ENCODE results near the gene C14orf180. TPM values are rescaled to one million over a fixed set of nuclear protein-coding genes. Genes with fewer than 3 reads are reported as not detected.

The C14orf180 gene
- total RNA-seq, 1 experiment from 2014 or later = not detected

GRCh38 chr14:104534036-104534435 is 45.5 kb upstream of the C14orf180 start:
- Mint-ChIP-seq H3K4me1 (ENCODE audit: insufficient read depth, unreplicated experiment) (peaks cover 40% of the 10 kb centered on the region), H3K36me3 (ENCODE audit: insufficient read depth, unreplicated experiment) (no peaks in the 10 kb centered on the region), H3K9me3 (ENCODE audit: unreplicated experiment) (no peaks in the 10 kb centered on the region), H3K4me3 (ENCODE audit: unreplicated experiment) (no peak overlapping the region), H3K27ac (ENCODE audit: low read depth, unreplicated experiment) (no peak overlapping the region), H3K27me3 (ENCODE audit: insufficient read depth, unreplicated experiment) (no peaks in the 10 kb centered on the region)
- no peak for TF ChIP-seq CTCF (IDR thresholded peaks at IDR 0.05; ENCODE audit: unreplicated experiment)
- DNase-seq (ENCODE audit: unreplicated experiment) = peak; percentile 11
- no TSS peak for BruUV-seq (replicated peaks)
- intact Hi-C loops (cut with micrococcal nuclease) = no loop called here
- ChIA-PET CTCF (interaction anchor here (0.8 kb wide), 1 partner anchor 402 kb away, joined by 3 read pairs; no protein-coding TSS in a partner anchor), POLR2A (no interaction called here)

DNA sequence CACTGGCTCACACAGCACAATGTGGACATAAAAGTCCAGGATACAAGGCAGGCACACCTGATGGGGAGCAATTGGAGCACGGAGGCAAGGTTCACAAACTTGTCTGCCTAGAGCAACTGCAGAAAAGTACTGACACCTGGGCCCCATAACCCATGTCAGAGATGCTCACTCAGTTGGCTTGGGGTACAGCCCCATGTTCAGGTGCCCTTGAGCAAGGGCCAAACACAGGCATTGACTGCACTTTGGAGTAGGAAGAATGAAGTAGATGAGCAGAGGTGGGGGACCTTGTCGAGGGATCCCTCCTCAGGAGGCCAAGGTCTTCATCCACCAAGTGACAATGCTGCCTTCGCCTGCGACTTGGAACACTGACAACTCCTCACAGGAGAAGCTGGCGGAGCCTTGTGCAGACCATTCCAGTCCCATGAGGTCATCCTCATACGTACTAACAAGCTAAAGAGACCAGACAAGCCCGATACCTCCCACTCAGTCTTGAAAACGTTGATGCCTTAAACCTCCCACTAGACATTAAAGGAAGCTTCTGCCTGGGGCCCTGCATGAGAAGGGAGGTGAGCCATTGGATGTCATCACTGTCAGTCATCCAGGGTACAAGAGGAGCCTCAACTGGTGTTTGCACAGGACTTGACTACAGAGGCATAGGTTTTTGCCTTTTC is 42.5 kb upstream of the C14orf180 start:
- Mint-ChIP-seq H3K4me3 (ENCODE audit: unreplicated experiment) (no peak overlapping the region), H3K9me3 (ENCODE audit: unreplicated experiment) (no peaks in the 10 kb centered on the region), H3K27me3 (ENCODE audit: insufficient read depth, unreplicated experiment) (no peaks in the 10 kb centered on the region), H3K36me3 (ENCODE audit: insufficient read depth, unreplicated experiment) (no peaks in the 10 kb centered on the region), H3K27ac (ENCODE audit: low read depth, unreplicated experiment) (no peak overlapping the region), H3K4me1 (ENCODE audit: insufficient read depth, unreplicated experiment) (peaks cover 32% of the 10 kb centered on the region)
- intact Hi-C loops (cut with micrococcal nuclease) = no loop called here
- ChIA-PET CTCF (interaction anchor here (0.8 kb wide), 1 partner anchor 10 kb away, joined by 3 read pairs; no protein-coding TSS in a partner anchor), POLR2A (interaction anchor here (0.7 kb wide), 1 partner anchor 11 kb away, joined by 3 read pairs; no protein-coding TSS in a partner anchor)
- TF ChIP-seq CTCF (IDR thresholded peaks at IDR 0.05; ENCODE audit: unreplicated experiment) = no peak
- peak; percentile 76 for DNase-seq (ENCODE audit: unreplicated experiment)
- no TSS peak for BruUV-seq (replicated peaks)

- no TSS peak for BruUV-seq (replicated peaks)
- intact Hi-C loops (cut with micrococcal nuclease) = no loop called here
- Mint-ChIP-seq H3K36me3 (ENCODE audit: insufficient read depth, unreplicated experiment) (no peaks in the 10 kb centered on the region), H3K27ac (ENCODE audit: low read depth, unreplicated experiment) (no peak overlapping the region), H3K27me3 (ENCODE audit: insufficient read depth, unreplicated experiment) (no peaks in the 10 kb centered on the region), H3K4me1 (ENCODE audit: insufficient read depth, unreplicated experiment) (peaks cover 27% of the 10 kb centered on the region), H3K9me3 (ENCODE audit: unreplicated experiment) (no peaks in the 10 kb centered on the region), H3K4me3 (ENCODE audit: unreplicated experiment) (no peak overlapping the region)
- no peak for TF ChIP-seq CTCF (IDR thresholded peaks at IDR 0.05; ENCODE audit: unreplicated experiment)
- CTCF ChIA-PET = no interaction called here
- DNase-seq (ENCODE audit: unreplicated experiment) = no peak
- POLR2A ChIA-PET = no interaction called here
Observed at GRCh38 chr14:104537613-104537988, 42.0 kb upstream of the C14orf180 start.

- POLR2A ChIA-PET = no interaction called here
- no peak for TF ChIP-seq CTCF (IDR thresholded peaks at IDR 0.05; ENCODE audit: unreplicated experiment)
- peaks cover 35% of the 10 kb centered on the region for H3K27me3 Mint-ChIP-seq (ENCODE audit: insufficient read depth, unreplicated experiment)
Observed at GRCh38 chr14:104541905-104542465, 37.6 kb upstream of the C14orf180 start.

More at GRCh38 chr14:104541905-104542465, 37.6 kb upstream of the C14orf180 start:
- intact Hi-C loops (cut with micrococcal nuclease) = no loop called here
- Mint-ChIP-seq H3K4me1 (ENCODE audit: insufficient read depth, unreplicated experiment) (peaks cover 10% of the 10 kb centered on the region), H3K27ac (ENCODE audit: low read depth, unreplicated experiment) (no peak overlapping the region), H3K36me3 (ENCODE audit: insufficient read depth, unreplicated experiment) (no peaks in the 10 kb centered on the region), H3K9me3 (ENCODE audit: unreplicated experiment) (no peaks in the 10 kb centered on the region), H3K4me3 (ENCODE audit: unreplicated experiment) (no peak overlapping the region)
- BruUV-seq (replicated peaks) = no TSS peak
- CTCF ChIA-PET = interaction anchor here (0.6 to 0.8 kb wide), 2 partner anchors 20 to 139 kb away, joined by 3 to 4 read pairs; no protein-coding TSS in a partner anchor
- no peak for DNase-seq (ENCODE audit: unreplicated experiment)

Data from MCF 10A (cell line).